ENCODE data around the gene ERCC8.

The ERCC8 gene

GRCh38 chr5:60887746-60888145 is 57.1 kb downstream of the ERCC8 start:
- no peak for TF ChIP-seq FOXM1 (IDR thresholded peaks at IDR 0.05; ENCODE audit: borderline replicate concordance, low read depth)
- TF ChIP-seq RAD21 (IDR thresholded peaks at IDR 0.05; ENCODE audit: low read depth): no peak

DNA sequence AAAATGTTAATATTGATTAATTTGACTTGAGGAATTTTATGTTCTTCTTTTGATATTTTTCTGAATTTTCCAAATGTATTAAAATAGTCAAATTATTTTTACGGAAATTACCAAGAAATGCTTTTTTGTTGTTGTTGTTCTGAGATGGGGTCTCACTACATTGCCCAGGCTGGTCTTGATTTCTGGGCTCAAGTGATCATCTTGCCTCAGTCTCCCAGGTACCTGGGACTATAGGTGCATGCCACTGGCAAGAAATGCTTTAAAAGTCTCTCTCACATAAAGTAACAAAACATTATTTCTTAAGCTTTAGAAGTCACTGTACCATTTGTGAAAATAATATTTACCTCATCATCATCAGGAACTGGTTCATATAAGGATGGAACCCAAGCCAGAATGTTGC is 57.8 kb downstream of the ERCC8 start:
- no peak for TF ChIP-seq YY1 (IDR thresholded peaks at IDR 0.05; ENCODE audit: low read depth)

DNA sequence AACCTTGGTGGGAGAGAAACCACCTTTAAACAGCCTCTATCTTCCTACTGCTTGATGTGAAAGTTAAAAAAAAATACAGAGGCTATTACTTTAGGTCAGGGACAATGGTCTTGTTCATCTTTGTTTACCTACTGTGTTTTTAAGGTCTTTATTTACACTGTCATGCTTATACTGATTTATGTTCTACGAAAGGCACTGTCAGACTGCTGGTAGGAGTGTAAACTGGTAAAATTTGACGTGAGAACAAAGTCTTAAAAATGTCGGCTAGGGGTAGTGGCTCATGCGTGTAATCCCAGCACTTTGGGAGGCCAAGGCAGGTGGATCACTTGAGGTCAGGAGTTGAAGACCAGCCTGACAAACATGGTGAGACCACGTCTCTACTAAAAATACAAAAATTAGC is 58.7 kb downstream of the ERCC8 start:
- TF ChIP-seq NFIC (IDR thresholded peaks at IDR 0.05): no peak

DNA sequence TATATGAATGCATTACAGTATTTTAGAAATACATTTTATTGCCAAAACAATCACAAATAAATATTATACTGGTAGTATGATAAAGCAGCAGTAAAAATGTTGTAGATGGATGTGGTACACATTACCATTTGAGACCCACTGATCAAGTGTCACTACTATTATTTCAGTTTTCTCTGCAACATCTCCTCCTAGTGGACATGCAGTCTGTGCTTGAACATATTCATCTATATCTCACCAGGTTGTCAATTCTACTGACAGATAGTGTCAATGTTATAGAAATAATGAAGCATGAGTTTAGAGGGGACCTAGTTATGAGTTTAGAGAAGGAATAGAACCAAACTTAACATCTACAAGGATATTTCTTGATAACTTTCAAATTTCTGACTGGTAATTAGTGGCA is 61.6 kb downstream of the ERCC8 start:
- TF ChIP-seq, protein P1, sequence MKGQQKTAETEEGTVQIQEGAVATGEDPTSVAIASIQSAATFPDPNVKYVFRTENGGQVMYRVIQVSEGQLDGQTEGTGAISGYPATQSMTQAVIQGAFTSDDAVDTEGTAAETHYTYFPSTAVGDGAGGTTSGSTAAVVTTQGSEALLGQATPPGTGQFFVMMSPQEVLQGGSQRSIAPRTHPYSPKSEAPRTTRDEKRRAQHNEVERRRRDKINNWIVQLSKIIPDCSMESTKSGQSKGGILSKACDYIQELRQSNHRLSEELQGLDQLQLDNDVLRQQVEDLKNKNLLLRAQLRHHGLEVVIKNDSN (IDR thresholded peaks at IDR 0.05): no peak
- peak; percentile 65 for TF ChIP-seq RAD21 (IDR thresholded peaks at IDR 0.05; ENCODE audit: low read depth)

- TF ChIP-seq FOXM1 (IDR thresholded peaks at IDR 0.05; ENCODE audit: borderline replicate concordance, low read depth): no peak
- TF ChIP-seq MAX (IDR thresholded peaks at IDR 0.05): no peak
- TF ChIP-seq TEAD4 (IDR thresholded peaks at IDR 0.05): no peak
- TF ChIP-seq, protein P2, sequence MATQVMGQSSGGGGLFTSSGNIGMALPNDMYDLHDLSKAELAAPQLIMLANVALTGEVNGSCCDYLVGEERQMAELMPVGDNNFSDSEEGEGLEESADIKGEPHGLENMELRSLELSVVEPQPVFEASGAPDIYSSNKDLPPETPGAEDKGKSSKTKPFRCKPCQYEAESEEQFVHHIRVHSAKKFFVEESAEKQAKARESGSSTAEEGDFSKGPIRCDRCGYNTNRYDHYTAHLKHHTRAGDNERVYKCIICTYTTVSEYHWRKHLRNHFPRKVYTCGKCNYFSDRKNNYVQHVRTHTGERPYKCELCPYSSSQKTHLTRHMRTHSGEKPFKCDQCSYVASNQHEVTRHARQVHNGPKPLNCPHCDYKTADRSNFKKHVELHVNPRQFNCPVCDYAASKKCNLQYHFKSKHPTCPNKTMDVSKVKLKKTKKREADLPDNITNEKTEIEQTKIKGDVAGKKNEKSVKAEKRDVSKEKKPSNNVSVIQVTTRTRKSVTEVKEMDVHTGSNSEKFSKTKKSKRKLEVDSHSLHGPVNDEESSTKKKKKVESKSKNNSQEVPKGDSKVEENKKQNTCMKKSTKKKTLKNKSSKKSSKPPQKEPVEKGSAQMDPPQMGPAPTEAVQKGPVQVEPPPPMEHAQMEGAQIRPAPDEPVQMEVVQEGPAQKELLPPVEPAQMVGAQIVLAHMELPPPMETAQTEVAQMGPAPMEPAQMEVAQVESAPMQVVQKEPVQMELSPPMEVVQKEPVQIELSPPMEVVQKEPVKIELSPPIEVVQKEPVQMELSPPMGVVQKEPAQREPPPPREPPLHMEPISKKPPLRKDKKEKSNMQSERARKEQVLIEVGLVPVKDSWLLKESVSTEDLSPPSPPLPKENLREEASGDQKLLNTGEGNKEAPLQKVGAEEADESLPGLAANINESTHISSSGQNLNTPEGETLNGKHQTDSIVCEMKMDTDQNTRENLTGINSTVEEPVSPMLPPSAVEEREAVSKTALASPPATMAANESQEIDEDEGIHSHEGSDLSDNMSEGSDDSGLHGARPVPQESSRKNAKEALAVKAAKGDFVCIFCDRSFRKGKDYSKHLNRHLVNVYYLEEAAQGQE (IDR thresholded peaks at IDR 0.05; ENCODE audit: low read depth): no peak
- TF ChIP-seq, protein P1 (IDR thresholded peaks at IDR 0.05): no peak
- TF ChIP-seq NFIC (IDR thresholded peaks at IDR 0.05): no peak
- no peak for TF ChIP-seq RAD21 (IDR thresholded peaks at IDR 0.05; ENCODE audit: low read depth)
- no peak for TF ChIP-seq ZBTB7A (IDR thresholded peaks at IDR 0.05; ENCODE audit: low read depth)
- no peak for TF ChIP-seq TCF12 (IDR thresholded peaks at IDR 0.05; ENCODE audit: low read depth)
- no peak for TF ChIP-seq EP300 (IDR thresholded peaks at IDR 0.05; ENCODE audit: borderline replicate concordance)
- no peak for TF ChIP-seq YY1 (IDR thresholded peaks at IDR 0.05; ENCODE audit: low read depth)
- no peak for TF ChIP-seq CREB1 (IDR thresholded peaks at IDR 0.05; ENCODE audit: low read depth)
- no peak for TF ChIP-seq EGR1 (IDR thresholded peaks at IDR 0.05)
- no peak for TF ChIP-seq CEBPB (IDR thresholded peaks at IDR 0.05)
- TF ChIP-seq TAF1 (IDR thresholded peaks at IDR 0.05; ENCODE audit: low read depth): no peak
These were observed 72.0 kb downstream of the ERCC8 start for GRCh38 chr5:60872892-60873291.

- TF ChIP-seq CREB1 (IDR thresholded peaks at IDR 0.05; ENCODE audit: low read depth) (no peak), MAX (IDR thresholded peaks at IDR 0.05) (no peak), FOXM1 (IDR thresholded peaks at IDR 0.05; ENCODE audit: borderline replicate concordance, low read depth) (no peak), TEAD4 (IDR thresholded peaks at IDR 0.05) (no peak), YY1 (IDR thresholded peaks at IDR 0.05; ENCODE audit: low read depth) (no peak), RAD21 (IDR thresholded peaks at IDR 0.05; ENCODE audit: low read depth) (no peak), EP300 (IDR thresholded peaks at IDR 0.05; ENCODE audit: borderline replicate concordance) (no peak), EGR1 (IDR thresholded peaks at IDR 0.05) (no peak), CEBPB (IDR thresholded peaks at IDR 0.05) (no peak), ZBTB7A (IDR thresholded peaks at IDR 0.05; ENCODE audit: low read depth) (no peak), TCF12 (IDR thresholded peaks at IDR 0.05; ENCODE audit: low read depth) (no peak), NFIC (IDR thresholded peaks at IDR 0.05) (no peak), TAF1 (IDR thresholded peaks at IDR 0.05; ENCODE audit: low read depth) (no peak)
- TF ChIP-seq, protein P1 (IDR thresholded peaks at IDR 0.05): no peak
- TF ChIP-seq, protein P2 (IDR thresholded peaks at IDR 0.05; ENCODE audit: low read depth): no peak
These were observed 74.0 kb downstream of the ERCC8 start for GRCh38 chr5:60870857-60871256.

DNA sequence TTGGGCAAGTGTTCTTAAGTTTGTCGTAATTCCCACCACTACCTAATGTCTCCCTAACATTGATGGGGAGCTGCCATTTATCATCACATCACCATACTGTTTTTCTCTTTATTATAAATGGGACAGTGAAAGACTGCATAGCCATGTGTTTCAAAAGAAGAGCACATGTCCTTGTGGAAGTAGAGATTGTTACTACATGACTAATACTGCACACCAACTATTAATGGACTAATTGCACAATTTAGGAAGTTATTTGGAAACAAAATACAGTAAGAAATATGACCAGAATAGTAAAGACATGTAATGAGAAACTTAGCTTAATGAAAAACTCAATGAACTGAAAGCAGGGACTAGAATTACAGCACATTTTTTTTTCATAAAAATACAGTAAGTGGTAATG is 88.8 kb downstream of the ERCC8 start:
- TF ChIP-seq CREB1 (IDR thresholded peaks at IDR 0.05; ENCODE audit: low read depth) (no peak), FOXM1 (IDR thresholded peaks at IDR 0.05; ENCODE audit: borderline replicate concordance, low read depth) (no peak), TEAD4 (IDR thresholded peaks at IDR 0.05) (no peak), EGR1 (IDR thresholded peaks at IDR 0.05) (no peak), EP300 (IDR thresholded peaks at IDR 0.05; ENCODE audit: borderline replicate concordance) (no peak)

Measured in Ishikawa (cell line).